UCSD-AML1 (cell line): ENCODE data around the gene EWSR1.

ENCODE experiments used
- DNase-seq: peaks from one replicate; lab custom pipeline; 2025; ENCODE audit not compliant: unreplicated experiment; lab: John Stamatoyannopoulos, UW

EWSR1 gene

GRCh38 chr22:29315286-29316140 lies 47.4 kb downstream of the EWSR1 start, which contains the start of gene RASL10A:
Gene RASL10A (minus strand): TSS chr22:29315697. CDS start chr22:29315246, 451 bp downstream.
- peak; percentile 26 for DNase-seq

GRCh38 chr22:29316141-29316828 lies 48.2 kb downstream of the EWSR1 start:
- no peak for DNase-seq

DNA sequence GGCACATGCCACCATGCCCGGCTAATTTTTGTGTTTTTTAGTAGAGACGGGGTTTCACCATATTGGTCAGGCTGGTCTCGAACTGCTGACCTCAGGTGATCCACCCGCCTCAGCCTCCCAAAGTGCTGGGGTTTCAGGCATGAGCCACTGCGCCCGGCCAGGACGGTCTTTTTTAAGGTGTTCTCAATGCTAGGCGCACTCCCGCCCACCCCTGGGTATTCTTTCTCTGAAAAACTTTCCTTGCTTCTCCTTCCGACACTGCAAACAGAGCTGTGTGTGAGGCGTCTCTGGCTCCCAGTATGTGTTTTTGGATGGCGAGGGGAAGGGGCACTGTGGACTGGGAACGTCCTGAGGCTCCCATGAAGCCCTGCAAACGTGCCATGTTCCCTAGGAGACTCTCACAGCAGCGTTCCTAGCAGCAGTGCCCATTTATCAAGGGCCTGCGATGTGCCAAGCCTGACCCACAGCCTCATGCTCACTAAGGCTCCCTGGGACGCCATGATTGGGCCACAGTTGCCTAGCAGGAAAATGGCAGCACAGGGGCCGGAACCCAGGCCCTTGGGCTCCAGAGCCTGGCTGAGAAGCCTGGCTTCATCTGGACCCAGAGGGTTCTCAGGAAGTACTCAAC lies 49.9 kb downstream of the EWSR1 start:
- no peak for DNase-seq

- no peak for DNase-seq
Observed at GRCh38 chr22:29319072-29319471, 51.0 kb downstream of the EWSR1 start.

- DNase-seq: no peak
Observed at GRCh38 chr22:29320546-29320945, 52.5 kb downstream of the EWSR1 start.

DNA sequence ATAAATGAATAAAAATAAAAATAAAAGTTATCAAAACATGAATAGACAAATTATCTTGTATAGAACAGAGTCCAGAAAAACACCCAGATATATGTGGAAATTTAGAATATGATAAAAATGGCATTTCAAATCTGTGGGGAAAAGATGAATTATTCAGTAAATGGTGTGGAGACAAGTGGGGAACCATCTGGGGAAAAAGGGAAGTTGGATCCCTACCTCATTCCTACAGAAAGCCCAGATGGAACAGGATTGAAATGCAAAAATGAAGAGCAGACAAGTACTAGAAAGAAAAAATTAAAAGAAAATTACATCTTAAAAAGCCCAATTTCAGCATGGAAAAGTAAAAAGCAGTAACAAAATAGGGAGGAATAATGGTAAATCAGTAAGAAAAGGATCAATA lies 55.6 kb downstream of the EWSR1 start:
- DNase-seq: no peak

DNA sequence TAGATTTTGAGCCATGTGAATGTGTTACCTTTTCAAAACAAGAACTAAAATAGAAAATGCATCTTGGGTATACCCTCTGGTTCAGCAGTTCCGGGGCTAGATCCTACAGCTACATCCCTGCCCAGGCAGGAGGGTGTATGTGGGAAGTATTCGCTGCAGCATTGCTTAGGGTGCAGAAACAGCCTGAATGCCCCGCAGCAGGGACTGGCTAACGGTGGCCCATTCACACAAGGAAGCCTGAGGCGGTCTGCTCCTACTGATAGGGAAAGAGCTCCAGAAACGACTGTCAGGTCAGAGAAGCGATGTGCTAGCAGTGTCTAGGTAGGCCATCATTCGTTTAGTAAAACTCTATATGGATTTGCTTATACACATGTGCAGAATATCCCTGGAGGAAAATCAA lies 57.3 kb downstream of the EWSR1 start:
- no peak for DNase-seq

GRCh38 chr22:29325785-29326315 lies 57.8 kb downstream of the EWSR1 start:
- DNase-seq: no peak

GRCh38 chr22:29326481-29326880 lies 58.4 kb downstream of the EWSR1 start:
- DNase-seq: no peak

- no peak for DNase-seq
Observed at GRCh38 chr22:29327089-29327764, 59.2 kb downstream of the EWSR1 start.

GRCh38 chr22:29328055-29328454 lies 60.0 kb downstream of the EWSR1 start:
- DNase-seq: no peak

GRCh38 chr22:29328566-29329500 lies 60.8 kb downstream of the EWSR1 start:
- DNase-seq: no peak

- DNase-seq: no peak
Observed at GRCh38 chr22:29329581-29329980, 61.5 kb downstream of the EWSR1 start.

GRCh38 chr22:29330291-29330690 lies 62.2 kb downstream of the EWSR1 start:
- DNase-seq: no peak

DNA sequence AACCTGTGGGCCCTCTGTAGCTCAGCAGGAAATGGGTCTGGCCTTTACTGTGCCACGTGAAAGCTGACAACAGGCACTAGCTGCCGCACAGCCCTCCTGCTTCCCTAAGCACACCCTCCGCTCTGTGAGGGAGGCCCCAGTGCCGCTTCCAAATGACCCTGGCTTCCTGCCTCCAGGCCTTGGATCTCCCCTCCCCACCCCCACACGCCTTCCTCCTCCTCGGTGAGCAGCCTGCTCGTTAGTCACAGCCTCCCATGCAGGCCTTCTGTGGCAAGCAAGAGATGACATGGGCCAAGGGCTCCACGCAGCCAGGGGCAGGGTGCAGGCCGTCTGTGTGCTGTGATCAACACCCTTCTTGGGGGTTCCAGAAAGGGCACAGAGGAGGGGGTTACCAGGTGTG lies 62.7 kb downstream of the EWSR1 start:
- peak; percentile 49 for DNase-seq

- no peak for DNase-seq
Observed at GRCh38 chr22:29331213-29331612, 63.1 kb downstream of the EWSR1 start.

DNA sequence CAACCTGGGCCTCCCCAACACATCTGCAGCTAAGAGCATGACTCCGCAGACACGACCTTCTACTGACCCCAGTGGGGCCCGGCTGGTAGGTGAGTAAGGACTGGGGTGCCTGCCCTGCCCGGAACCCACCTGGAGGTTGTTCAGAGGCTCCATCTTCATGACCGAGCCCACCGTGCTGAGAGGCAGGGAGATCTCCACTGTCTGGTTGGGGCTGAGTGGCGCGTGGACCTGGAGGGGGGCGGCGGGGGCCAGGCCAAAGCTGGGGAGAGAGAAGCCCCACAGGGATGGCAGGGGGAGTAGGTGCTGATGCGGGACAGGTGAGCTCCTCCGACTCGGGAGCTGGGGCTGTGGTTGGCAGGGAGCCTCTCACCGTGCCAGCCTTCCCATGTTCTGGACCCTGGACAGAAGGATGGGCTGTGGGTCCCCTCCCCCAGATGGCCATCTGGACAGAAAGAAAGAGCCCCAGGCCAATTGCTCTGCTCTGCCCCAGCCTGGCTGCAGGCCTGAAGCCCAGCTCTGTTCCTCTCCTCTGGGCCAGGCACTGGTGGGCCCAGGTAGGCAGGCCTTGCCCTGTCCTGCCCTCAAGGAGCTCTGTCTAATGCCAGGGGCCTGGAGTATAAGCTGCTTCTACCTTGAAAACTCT lies 63.7 kb downstream of the EWSR1 start:
- no peak for DNase-seq

- no peak for DNase-seq
Observed at GRCh38 chr22:29332886-29333496, 64.9 kb downstream of the EWSR1 start.

DNA sequence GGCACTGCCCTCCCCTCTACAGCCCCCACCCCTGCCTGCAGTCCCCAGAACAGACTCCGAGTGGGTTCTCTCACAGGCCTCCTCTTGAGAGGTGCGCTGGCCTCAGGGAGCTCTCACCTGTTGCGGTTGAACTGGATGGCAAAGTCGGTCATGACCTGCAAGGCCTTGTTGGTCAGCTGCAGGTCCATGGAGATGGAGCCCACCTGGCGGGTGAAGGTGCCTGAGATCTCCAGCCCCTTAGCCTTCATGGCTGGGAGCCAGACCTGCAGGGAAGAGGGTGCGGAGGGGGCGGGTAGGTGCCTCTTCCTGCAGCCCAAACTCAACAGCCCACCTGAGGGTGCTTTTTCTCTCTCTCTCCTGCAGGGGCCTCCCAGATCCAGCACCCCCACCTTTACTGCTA lies 66.1 kb downstream of the EWSR1 start:
- no peak for DNase-seq
